ENCODE measurements around the gene PIK3R4.
A peak's percentile ranks its signal among the peaks of the same experiment; 100 is the strongest.

Gene PIK3R4

DNA sequence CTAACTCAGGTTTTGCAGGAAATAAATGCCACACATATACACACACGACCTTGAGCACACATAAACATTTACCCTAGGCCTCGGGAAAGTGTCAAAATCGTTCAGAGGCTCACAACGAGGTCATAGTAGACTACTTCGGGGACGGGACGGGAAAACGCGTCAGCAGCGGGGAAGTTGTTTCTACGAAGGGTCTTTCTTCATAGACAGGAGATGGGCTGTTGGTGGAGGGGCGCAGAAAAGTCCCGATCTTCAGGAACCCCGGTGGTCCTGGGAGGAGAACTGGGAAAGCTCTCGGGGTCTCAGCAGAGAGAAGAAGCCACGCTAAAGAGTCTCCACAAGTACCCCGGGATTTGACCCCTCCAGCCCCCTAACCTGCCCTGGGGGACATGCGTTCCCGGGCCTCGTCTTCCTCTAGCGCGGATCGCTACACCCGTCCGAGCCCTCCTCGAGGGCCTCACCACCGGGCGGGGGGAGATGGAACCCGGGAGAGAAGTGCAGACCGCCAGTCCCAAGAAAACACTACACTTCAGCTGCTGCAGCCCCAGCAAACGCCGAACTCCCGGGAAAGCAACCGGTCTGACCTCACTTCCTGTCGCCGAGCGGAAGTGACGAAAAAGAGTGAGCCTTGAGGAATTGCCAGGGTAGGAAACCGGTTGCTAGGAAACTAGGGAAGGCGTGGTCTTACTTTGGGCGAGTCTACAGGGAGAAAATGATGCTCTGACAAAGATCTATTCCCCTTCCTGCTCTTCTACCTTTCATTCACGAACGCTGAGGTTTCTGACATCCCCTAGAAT, at the start of gene PIK3R4:
PIK3R4 (minus strand) TSS at position 584 of the 794 bp plus-strand sequence. CDS start 1,611 bp downstream, outside the sequence.
- DNase-seq (ENCODE audit: low read depth in 2 of 2), result peak; percentile 91 to 93

GRCh38 chr3:130795396-130795795, 48.8 kb upstream of the PIK3R4 start:
- no peak for DNase-seq (ENCODE audit: low read depth in 2 of 2)

GRCh38 chr3:130792246-130792645, 45.6 kb upstream of the PIK3R4 start:
- no peak for DNase-seq (ENCODE audit: low read depth in 2 of 2)

DNA sequence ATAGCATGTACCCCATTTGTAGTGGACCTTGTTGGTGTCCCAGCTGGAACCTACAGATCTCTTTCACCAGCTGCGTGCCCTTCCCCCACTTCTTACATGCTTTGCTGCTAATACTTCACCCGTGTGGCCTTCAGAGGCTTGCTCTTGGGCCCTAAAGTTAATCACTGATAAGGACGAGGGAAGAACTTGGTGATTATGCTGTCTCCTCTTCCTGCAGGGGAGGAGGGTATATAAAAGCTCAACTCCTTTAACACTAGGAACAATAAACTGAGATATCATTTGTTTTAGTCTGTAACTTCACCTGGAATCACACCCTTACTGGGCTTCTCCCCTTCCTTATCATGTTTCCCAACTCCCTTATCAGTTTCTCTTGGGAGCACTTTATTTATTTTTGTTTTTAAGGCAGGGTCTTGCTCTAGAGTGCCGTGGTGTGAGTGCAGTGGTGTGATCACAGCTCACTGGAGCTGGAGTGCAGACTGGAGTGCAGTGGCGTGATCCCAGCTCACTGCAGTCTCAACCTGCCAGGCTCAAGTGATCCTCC, 43.2 kb upstream of the PIK3R4 start:
- no peak for DNase-seq (ENCODE audit: low read depth in 2 of 2)

DNA sequence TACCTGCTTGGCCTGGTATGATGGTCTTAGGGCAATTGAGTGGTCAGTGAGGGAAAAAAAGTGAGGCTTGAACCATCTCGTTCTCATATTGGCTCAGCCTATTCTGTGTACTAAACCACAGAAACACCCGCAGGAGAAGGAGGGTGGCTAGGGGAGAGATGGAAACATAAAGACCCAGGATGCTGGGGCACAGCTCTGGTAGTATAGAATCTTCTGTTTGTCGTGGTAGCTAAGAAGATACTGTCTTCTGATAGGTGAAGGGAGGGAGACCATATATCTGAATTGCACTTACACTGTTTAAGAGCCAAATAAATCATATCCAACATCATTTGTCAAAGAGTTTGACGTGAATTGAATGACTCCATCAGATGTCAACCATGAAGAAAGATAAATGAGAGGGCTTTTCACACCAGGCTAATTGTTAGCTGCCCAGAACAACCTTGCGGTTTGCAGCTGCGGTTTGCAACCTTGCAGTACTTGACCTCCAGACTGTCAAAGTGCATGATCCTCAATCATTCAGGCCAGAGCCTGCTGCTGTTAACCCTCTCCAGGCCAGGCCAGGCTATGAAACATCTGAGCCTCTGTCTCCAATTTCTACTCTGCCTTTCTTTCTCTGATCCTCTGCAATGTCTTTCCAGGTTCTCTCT, 40.9 kb upstream of the PIK3R4 start:
- no peak for DNase-seq (ENCODE audit: low read depth in 2 of 2)

DNA sequence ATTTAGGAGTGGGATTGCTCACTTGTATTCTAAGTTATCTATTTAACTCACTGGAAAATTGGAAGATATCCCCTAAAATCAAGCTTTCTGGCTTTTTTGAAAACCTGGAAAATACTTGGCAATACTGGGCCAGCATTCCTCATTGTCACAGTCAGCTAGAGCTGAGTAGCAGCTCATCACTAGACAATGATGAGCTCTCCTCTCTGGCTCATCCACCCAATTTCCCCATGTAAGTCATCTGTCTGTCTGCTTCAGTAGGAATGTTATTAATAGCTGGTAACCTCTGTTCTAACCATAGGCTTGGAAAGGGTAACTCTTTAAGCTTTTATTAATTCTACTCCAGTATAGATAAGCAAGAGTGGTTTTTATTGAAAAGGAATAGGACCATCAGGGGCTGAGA, 39.7 kb upstream of the PIK3R4 start:
- DNase-seq (ENCODE audit: low read depth in 2 of 2), result no peak

- no peak for DNase-seq (ENCODE audit: low read depth in 2 of 2)
Measured at GRCh38 chr3:130783629-130784028, 37.0 kb upstream of the PIK3R4 start.

GRCh38 chr3:130779486-130779885, 32.9 kb upstream of the PIK3R4 start:
- DNase-seq (ENCODE audit: low read depth in 2 of 2), result no peak

GRCh38 chr3:130779031-130779430, 32.4 kb upstream of the PIK3R4 start:
- no peak for DNase-seq (ENCODE audit: low read depth in 2 of 2)

DNA sequence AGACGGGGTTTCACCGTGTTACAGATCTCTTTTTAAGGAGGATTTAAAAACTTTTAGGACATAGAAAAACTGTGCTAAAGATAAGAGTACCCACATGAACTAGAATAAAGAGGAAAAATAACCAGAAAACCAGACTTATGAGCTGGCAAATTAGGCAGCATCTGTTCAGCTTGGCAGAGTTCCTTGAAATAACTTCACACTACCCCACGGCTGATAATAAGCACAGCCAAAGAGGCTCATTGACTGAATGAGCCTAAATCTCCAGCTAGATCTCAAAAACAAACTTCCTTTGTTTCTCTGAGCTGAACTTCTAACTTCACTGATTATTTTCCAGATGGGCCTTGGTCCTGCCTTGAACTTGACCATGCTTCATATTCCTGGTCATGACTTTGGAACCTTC, 26.7 kb upstream of the PIK3R4 start:
- no peak for DNase-seq (ENCODE audit: low read depth in 2 of 2)

GRCh38 chr3:130772129-130772528, 25.5 kb upstream of the PIK3R4 start:
- DNase-seq (ENCODE audit: low read depth in 2 of 2), result no peak

DNA sequence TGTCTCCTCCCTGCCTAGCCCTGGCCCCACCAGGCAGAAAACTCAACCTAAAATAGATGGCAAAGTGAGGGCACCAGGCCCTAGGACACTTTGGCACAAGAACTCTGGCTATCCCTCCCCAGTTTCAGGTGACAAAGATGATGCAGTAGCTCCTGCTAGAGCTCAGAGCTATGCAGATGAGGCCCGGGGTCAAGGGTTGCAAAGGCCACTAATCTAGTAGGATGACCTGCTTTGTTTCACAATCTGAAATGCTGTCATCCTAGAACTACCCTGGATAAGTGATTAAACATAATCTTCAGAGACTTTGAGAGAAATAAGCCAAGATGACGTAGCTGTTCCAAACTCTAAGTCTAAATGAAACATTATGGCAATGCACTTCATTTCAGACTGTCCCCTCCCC, 24.0 kb upstream of the PIK3R4 start:
- no peak for DNase-seq (ENCODE audit: low read depth in 2 of 2)

- no peak for DNase-seq (ENCODE audit: low read depth in 2 of 2)
Measured at GRCh38 chr3:130761730-130762311, 15.2 kb upstream of the PIK3R4 start.

DNA sequence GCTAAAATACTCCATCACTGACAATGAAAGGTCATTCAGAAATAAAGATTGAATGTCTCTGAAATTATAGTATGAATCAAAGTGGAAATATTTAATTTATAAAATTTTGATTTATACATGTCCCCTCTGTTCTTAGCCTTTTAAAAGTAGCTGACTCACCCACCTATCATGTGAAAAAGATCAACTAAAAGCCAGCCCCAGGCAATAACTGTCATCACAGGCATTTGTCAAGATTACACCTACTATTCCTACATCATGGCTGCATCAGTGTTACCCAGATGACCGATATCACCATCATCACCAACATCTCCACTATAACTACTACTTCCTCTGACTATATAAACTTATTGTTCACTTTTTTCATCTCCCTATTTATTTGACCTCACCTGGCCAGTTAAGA, 14.3 kb upstream of the PIK3R4 start:
- DNase-seq (ENCODE audit: low read depth in 2 of 2), result no peak

DNA sequence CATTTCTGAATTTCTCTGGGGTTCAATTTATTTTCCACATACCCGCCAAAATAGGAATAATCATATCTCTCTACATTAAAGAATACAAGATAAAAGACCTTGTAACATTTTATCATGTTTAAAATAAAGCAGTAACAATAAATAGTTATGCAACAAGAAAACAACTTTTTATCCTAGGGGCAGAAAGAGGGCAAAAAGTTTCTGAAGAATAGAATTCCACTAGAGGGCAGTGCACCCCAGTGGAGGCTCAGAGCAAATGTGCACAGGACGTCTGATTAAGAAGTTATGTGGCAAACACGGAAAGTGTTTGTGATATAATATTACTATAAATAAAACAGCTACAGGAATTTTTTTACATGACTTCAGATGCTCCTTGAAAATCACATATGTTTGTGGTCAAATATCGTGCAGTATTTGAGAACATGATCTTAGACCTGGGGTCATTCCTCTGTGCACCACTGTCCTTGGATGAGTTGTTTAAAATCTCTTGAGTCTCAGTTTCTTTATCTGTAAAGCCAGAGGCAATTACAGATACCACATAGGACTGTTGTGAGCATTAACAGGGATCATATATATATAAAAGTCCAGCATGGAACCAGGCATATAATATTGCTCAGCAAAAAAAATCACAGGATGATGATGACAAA, 13.2 kb upstream of the PIK3R4 start:
- DNase-seq (ENCODE audit: low read depth in 2 of 2), result peak in 1 of 2 donors; percentile 35

DNA sequence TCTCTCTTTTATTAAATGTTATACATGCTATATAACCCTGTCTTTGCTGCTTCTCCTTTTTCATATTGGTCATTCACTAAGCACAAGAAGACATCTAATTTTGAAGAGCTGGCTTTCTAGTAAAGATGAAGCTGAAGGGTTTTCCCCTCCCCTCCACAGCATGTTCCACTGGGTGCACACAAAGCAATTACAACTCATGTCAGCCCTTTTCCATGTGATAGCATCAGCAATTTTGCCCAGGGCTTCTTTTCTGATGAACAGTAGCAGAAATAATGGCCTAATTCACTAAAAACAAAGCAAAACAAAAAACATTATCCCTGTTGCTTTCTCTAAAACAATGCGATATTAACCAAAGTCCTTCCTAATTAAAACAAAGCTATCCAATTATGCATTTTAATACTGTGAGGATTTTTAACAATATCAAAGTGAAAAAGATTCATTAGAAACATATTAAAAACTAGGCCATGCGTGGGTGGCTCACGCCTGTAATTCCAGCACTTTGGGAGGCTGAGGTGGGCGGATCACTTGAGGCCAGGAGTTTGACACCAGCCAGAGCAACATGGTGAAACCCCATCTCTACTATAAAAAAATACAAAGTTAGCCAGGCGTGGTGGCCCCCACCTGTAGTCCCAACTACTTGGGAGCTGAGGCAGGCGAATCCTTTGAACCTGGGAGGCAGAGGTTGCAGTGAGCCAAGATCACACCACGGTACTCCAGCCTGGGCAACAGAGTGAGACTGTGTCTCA, 12.2 kb upstream of the PIK3R4 start:
- no peak for DNase-seq (ENCODE audit: low read depth in 2 of 2)

GRCh38 chr3:130757611-130758150, 11.1 kb upstream of the PIK3R4 start:
- DNase-seq (ENCODE audit: low read depth in 2 of 2), result no peak

GRCh38 chr3:130755666-130756065, 9.0 kb upstream of the PIK3R4 start:
- no peak for DNase-seq (ENCODE audit: low read depth in 2 of 2)

DNA sequence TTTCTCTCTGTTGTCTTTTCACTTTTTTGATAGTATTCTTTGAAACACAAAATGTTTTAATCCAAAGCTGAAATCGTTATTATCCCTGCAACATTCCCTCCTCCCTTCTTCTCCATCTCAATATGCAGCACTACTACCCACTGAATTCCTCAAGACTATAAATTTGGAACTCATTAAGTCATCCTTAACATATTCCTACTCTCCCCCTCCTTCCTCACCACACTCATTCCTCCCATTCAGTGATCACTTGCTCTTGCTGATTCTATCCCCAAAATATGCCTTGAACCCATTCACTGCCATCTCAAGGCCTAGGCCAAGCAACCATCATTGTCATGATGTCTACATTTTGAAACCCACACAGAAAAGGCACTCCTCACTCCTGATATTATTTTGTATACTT, 2.4 kb upstream of the PIK3R4 start:
- DNase-seq (ENCODE audit: low read depth in 2 of 2), result no peak

GRCh38 chr3:130748467-130748861, 1.8 kb upstream of the PIK3R4 start:
- DNase-seq (ENCODE audit: low read depth in 2 of 2), result no peak

GRCh38 chr3:130743354-130743753, 3.3 kb downstream of the PIK3R4 start:
- DNase-seq (ENCODE audit: low read depth in 2 of 2), result no peak
